ENCODE results near the gene MCCC2.
"Not testable (repeated sequence)": the region's sequence is repeated elsewhere in the genome, so short reads cannot be mapped to it uniquely, and the experiment has no call there.

MCCC2 gene

GRCh38 chr5:71589903-71590302 is 2.8 kb downstream of the MCCC2 start:
- in situ Hi-C loops (cut with HindIII; ENCODE audit: low pct_ligation_motif_present, low pct_unique_long_range_greater_than_20kb, low sequenced_read_pairs), result no loop called here
- no peak for DNase-seq

DNA sequence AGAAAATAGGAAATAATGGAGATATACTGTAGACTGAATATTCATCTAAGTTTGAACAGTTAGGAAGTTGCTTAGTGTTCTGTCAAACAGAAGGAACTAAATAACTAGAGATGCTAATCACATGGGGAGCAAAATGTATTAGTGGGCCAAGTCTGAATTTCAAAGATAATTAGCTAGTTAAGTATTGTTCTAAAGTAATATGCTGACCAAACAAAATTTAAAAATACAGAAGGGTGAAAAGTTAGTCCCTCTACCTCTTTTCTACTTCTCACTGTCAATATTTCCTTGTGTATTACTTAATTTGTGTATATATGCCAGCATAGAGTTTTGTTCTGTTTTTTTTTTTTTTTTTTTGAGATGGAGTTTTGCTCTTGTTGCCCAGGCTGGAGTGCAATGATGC is 4.0 kb downstream of the MCCC2 start:
- DNase-seq, result no peak
- in situ Hi-C loops (cut with HindIII; ENCODE audit: low pct_ligation_motif_present, low pct_unique_long_range_greater_than_20kb, low sequenced_read_pairs), result no loop called here

GRCh38 chr5:71596169-71596568 is 9.0 kb downstream of the MCCC2 start:
- no peak for DNase-seq
- in situ Hi-C loops (cut with HindIII; ENCODE audit: low pct_ligation_motif_present, low pct_unique_long_range_greater_than_20kb, low sequenced_read_pairs), result no loop called here

DNA sequence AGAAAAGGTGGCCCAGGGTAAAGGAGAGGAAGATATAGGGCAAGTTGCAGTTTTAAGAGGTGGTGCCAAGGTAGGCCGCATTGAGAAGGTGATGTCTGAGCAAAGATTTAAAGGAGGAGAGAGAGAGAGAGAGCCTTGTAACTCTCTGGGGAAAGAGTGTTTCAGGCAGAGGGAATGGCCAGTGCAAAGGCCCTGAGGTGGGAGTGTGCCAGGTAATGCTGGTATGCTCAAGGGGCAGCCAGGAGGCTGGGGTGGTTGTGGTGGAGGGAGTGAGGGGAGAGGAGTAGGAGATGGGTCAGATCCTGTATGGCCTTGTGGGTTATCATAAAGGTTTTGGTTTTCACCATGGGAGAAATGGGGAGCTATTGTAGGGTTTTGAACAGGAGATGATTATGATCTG is 9.9 kb downstream of the MCCC2 start:
- in situ Hi-C loops (cut with HindIII; ENCODE audit: low pct_ligation_motif_present, low pct_unique_long_range_greater_than_20kb, low sequenced_read_pairs), result no loop called here

GRCh38 chr5:71600783-71601182 is 13.6 kb downstream of the MCCC2 start:
- in situ Hi-C loops (cut with HindIII; ENCODE audit: low pct_ligation_motif_present, low pct_unique_long_range_greater_than_20kb, low sequenced_read_pairs), result no loop called here

More for the DNA sequence above, 9.9 kb downstream of the MCCC2 start:
- DNase-seq, result no peak

GRCh38 chr5:71601222-71602026 is 14.3 kb downstream of the MCCC2 start:
- DNase-seq, result peak; percentile 86
- in situ Hi-C loops (cut with HindIII; ENCODE audit: low pct_ligation_motif_present, low pct_unique_long_range_greater_than_20kb, low sequenced_read_pairs), result no loop called here

More at GRCh38 chr5:71600783-71601182, 13.6 kb downstream of the MCCC2 start:
- DNase-seq, result no peak

GRCh38 chr5:71609916-71610315 is 22.8 kb downstream of the MCCC2 start:
- DNase-seq; in situ Hi-C loops (cut with HindIII; ENCODE audit: low pct_ligation_motif_present, low pct_unique_long_range_greater_than_20kb, low sequenced_read_pairs): not testable (repeated sequence)

GRCh38 chr5:71615809-71616208 is 28.7 kb downstream of the MCCC2 start:
- in situ Hi-C loops (cut with HindIII; ENCODE audit: low pct_ligation_motif_present, low pct_unique_long_range_greater_than_20kb, low sequenced_read_pairs), result no loop called here
- no peak for DNase-seq

- in situ Hi-C loops (cut with HindIII; ENCODE audit: low pct_ligation_motif_present, low pct_unique_long_range_greater_than_20kb, low sequenced_read_pairs), result no loop called here
- DNase-seq, result no peak
Measured at GRCh38 chr5:71620630-71621029, 33.5 kb downstream of the MCCC2 start.

GRCh38 chr5:71621268-71621667 is 34.1 kb downstream of the MCCC2 start:
- in situ Hi-C loops (cut with HindIII; ENCODE audit: low pct_ligation_motif_present, low pct_unique_long_range_greater_than_20kb, low sequenced_read_pairs), result no loop called here
- no peak for DNase-seq

GRCh38 chr5:71621741-71622140 is 34.6 kb downstream of the MCCC2 start:
- no peak for DNase-seq

GRCh38 chr5:71623221-71623794 is 36.2 kb downstream of the MCCC2 start:
- in situ Hi-C loops (cut with HindIII; ENCODE audit: low pct_ligation_motif_present, low pct_unique_long_range_greater_than_20kb, low sequenced_read_pairs), result no loop called here
- no peak for DNase-seq

More at GRCh38 chr5:71621741-71622140, 34.6 kb downstream of the MCCC2 start:
- in situ Hi-C loops (cut with HindIII; ENCODE audit: low pct_ligation_motif_present, low pct_unique_long_range_greater_than_20kb, low sequenced_read_pairs), result no loop called here

DNA sequence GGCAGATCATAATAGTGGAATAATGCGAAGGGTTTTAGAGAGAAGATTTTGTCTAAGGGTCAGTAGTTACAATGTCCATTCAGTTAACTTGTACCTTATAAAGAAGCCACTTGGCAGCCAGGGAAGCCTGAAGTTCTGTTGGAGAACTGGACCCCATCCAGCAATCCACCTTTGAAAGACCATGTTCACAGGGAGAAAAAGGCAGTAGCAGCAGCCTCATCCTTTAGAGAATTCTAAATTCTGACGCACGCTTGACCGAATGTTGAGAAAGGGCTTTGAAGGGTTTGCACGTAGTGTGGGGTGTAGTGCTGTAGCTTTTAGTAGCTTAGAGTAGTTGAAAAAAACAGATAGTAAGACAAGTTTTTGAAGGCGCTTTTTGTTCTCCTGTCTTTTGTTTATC is 42.8 kb downstream of the MCCC2 start:
- in situ Hi-C loops (cut with HindIII; ENCODE audit: low pct_ligation_motif_present, low pct_unique_long_range_greater_than_20kb, low sequenced_read_pairs), result no loop called here
- DNase-seq, result no peak

GRCh38 chr5:71631070-71631469 is 43.9 kb downstream of the MCCC2 start:
- in situ Hi-C loops (cut with HindIII; ENCODE audit: low pct_ligation_motif_present, low pct_unique_long_range_greater_than_20kb, low sequenced_read_pairs), result no loop called here
- DNase-seq, result no peak

GRCh38 chr5:71632168-71632567 is 45.0 kb downstream of the MCCC2 start:
- in situ Hi-C loops (cut with HindIII; ENCODE audit: low pct_ligation_motif_present, low pct_unique_long_range_greater_than_20kb, low sequenced_read_pairs), result no loop called here
- DNase-seq, result no peak

- DNase-seq, result no peak
- in situ Hi-C loops (cut with HindIII; ENCODE audit: low pct_ligation_motif_present, low pct_unique_long_range_greater_than_20kb, low sequenced_read_pairs), result no loop called here
Measured at GRCh38 chr5:71633255-71634155, 46.4 kb downstream of the MCCC2 start.

GRCh38 chr5:71637133-71637532 is 50.0 kb downstream of the MCCC2 start:
- in situ Hi-C loops (cut with HindIII; ENCODE audit: low pct_ligation_motif_present, low pct_unique_long_range_greater_than_20kb, low sequenced_read_pairs), result no loop called here
- no peak for DNase-seq

DNA sequence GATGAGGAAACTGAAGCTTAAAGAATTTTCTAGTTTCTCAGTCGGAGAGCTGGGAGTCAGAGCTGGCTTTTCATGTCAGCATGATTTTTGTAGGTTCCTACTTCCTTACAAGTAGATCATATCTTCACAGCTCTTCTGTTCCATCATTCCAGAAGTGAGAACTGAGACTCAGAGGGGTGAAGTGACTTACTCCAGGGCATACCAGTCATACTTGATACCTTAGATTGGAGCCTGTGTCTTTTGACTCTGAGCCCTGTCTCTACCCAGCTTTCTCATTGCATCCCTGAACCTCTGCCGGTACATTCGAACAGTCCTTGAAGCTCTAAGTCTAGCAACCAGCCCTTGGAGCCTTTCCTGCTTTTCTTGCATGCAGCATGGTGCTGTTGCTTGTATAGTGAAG is 53.3 kb downstream of the MCCC2 start:
- no peak for DNase-seq
- in situ Hi-C loops (cut with HindIII; ENCODE audit: low pct_ligation_motif_present, low pct_unique_long_range_greater_than_20kb, low sequenced_read_pairs), result no loop called here

GRCh38 chr5:71645030-71645429 is 57.9 kb downstream of the MCCC2 start:
- DNase-seq, result no peak
- in situ Hi-C loops (cut with HindIII; ENCODE audit: low pct_ligation_motif_present, low pct_unique_long_range_greater_than_20kb, low sequenced_read_pairs), result no loop called here

Measured in ACHN (cell line).